Ovary (tissue), 9 donors: ENCODE results near the gene ZSWIM6. TPM values are rescaled to one million over a fixed set of nuclear protein-coding genes. Genes with fewer than 3 reads are reported as not detected.

Experiments used
- DNase-seq, 5 donors: peaks; one replicate each; pipeline ENCODE4 v3.0.0-alpha.2; 2019 to 2020
- H3K27ac ChIP-seq, 2 donors: fragments of 200-600 bp; one replicate each; pipeline versions ENCODE4 v1.5.1 to v1.8.0; 2019 to 2022
- H3K27me3 ChIP-seq: fragments of 200-600 bp; one replicate; pipeline ENCODE4 v1.8.0; 2022
- H3K36me3 ChIP-seq: fragments of 200-600 bp; sonication (generic); one replicate; pipeline ENCODE4 v1.5.1; 2019
- H3K4me1 ChIP-seq: one replicate; pipeline ENCODE4 v1.8.1; 2013; ENCODE audit warnings: mild to moderate bottlenecking, moderate library complexity; ENCODE audit not compliant: insufficient read depth
- H3K4me3 ChIP-seq: fragments of 200-600 bp; sonication (generic); one replicate; pipeline ENCODE4 v1.5.1; 2017
- H3K9me3 ChIP-seq, 2 donors: fragments of 200-600 bp in 1 of 2; sonication (generic) in 1 of 2; one replicate each; pipeline versions ENCODE4 v1.5.1 to v1.8.1; 2013 to 2019; ENCODE audit warnings: mild to moderate bottlenecking in 1 of 2, moderate library complexity in 1 of 2
- EP300 ChIP-seq: sonication (generic); formaldehyde crosslinking; IDR thresholded peaks from one replicate; pipeline ENCODE4 v1.6.1; 2017; ENCODE audit warnings: antibody characterized with exemption
- POLR2A ChIP-seq: fragments of 450-650 bp; IDR thresholded peaks from one replicate; pipeline ENCODE4 v1.6.1; 2017; ENCODE audit warnings: antibody characterized with exemption, mild to moderate bottlenecking, moderate library complexity
- WGBS, 3 donors: extraction: QIAGEN DNeasy Blood & Tissue Kit in 1 of 3; methylation state at CpG; one replicate each; pipeline versions ENCODE4 v1.1.5 to v1.1.7; 2013 to 2017; 5-methylcytosine and 5-hydroxymethylcytosine counted together
- intact Hi-C, 4 donors: fragments of 100-400 bp; cut with DNase I; formaldehyde crosslinking; loops; one replicate each; pipeline versions ENCODE4 v1.11.0 to v1.15.1; 2022 to 2023
- polyA plus RNA-seq, 2 donors: library from polyadenylated mRNA; stranded (reverse); fragments of 200-250 nt in 1 of 2; fragments of 350-450 nt in 1 of 2; fragmentation: Illumina TruSeq in 1 of 2; extraction: RNeasy Lipid Tissue Mini Kit (QIAGEN cat#74804) in 1 of 2; gene quantifications; one replicate each; pipeline ENCODE4 v1.2.3, GENCODE V29; 2013 to 2014
- total RNA-seq, 7 donors: library from RNA; depleted of rRNA in 2 of 7; stranded (reverse); fragments of >200 nt in 2 of 7; fragmentation: NEBNext Ultra II Directional in 3 of 7; extraction: Animal tissue kit (Norgen Biotek cat#: 25700) in 3 of 7; gene quantifications; one replicate each; pipeline versions ENCODE4 v1.1.0 to v1.2.4, GENCODE V29; 2016 to 2023
- TF ChIP-seq, protein P1 (sequence below), 3 donors: fragments of 450-650 bp in 2 of 3; fragments of 200-600 bp in 1 of 3; IDR thresholded peaks; one replicate each; pipeline versions ENCODE4 v1.5.1 to v1.8.0; 2016 to 2022; ENCODE audit warnings: antibody characterized with exemption in 3 of 3, mild to moderate bottlenecking in 1 of 3
- donor health status: DM: no; HTN: no; CAD: no; lungs with moderate emphysema.
- donor health status: DM: no; HTN: no; CAD: no.
- donor health status: Bipolar disorder and iron deficiency.
- donor health status: DM: yes; HTN: yes; CAD: no.
- donor health status: DM: no; HTN: no; CAD: no.
- donor health status: DM: yes; HTN: yes; CAD: no.

The ZSWIM6 gene
- total and polyA plus RNA-seq, 9 donors = 4.1 to 15.3 (median 10.6) TPM

DNA sequence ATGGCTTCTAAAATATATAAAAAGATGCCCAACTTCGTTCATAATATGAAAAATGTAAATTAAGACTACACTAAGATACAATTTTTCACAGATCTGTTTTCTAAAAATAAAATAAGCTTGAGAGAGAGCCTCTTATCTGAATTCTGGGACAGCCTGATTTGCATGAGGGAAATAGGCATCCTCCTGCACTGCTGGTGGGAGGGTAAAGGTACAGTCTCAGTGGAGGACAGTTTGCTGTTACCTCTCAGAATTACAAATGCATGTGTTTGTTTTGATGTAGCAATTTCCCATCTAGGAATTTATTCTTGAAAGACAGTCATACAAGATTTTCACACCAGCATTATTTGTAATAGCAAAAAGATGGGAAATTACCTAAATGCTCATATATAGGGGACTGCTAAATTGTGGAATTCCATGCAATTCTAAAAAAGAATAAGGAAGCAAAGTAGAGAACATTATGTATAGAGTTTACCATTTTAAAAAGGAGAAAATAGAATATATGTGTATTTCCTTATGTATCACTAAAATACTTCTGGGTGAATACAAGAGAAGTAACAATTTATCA, 75.7 kb downstream of the ZSWIM6 start:
- H3K4me1 ChIP-seq = peaks cover 8% of the 10 kb centered on the region
- H3K9me3 ChIP-seq = no peaks in the 10 kb centered on the region
- DNase-seq = no peak
- WGBS, 3 donors = 24 to 45% (median 28%) methylated on average over 1 of the region's 1 CpG
- no peaks in the 10 kb centered on the region for H3K36me3 ChIP-seq
- TF ChIP-seq POLR2A (no peak), EP300 (no peak)
- TF ChIP-seq, protein P1, sequence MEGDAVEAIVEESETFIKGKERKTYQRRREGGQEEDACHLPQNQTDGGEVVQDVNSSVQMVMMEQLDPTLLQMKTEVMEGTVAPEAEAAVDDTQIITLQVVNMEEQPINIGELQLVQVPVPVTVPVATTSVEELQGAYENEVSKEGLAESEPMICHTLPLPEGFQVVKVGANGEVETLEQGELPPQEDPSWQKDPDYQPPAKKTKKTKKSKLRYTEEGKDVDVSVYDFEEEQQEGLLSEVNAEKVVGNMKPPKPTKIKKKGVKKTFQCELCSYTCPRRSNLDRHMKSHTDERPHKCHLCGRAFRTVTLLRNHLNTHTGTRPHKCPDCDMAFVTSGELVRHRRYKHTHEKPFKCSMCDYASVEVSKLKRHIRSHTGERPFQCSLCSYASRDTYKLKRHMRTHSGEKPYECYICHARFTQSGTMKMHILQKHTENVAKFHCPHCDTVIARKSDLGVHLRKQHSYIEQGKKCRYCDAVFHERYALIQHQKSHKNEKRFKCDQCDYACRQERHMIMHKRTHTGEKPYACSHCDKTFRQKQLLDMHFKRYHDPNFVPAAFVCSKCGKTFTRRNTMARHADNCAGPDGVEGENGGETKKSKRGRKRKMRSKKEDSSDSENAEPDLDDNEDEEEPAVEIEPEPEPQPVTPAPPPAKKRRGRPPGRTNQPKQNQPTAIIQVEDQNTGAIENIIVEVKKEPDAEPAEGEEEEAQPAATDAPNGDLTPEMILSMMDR (IDR thresholded peaks at IDR 0.05) = no peak
- no peak overlapping the region for H3K4me3 ChIP-seq
- intact Hi-C loops = loop anchor here in 2 of 4 donors (5.0 to 10.0 kb wide), 2 partner anchors 73 to 75 kb away; partner anchors contain the start of gene ZSWIM6 (in 2 of the 2)
- H3K27me3 ChIP-seq = no peaks in the 10 kb centered on the region
- H3K27ac ChIP-seq = peak overlapping the region in 1 of 2 donors; percentile 31

DNA sequence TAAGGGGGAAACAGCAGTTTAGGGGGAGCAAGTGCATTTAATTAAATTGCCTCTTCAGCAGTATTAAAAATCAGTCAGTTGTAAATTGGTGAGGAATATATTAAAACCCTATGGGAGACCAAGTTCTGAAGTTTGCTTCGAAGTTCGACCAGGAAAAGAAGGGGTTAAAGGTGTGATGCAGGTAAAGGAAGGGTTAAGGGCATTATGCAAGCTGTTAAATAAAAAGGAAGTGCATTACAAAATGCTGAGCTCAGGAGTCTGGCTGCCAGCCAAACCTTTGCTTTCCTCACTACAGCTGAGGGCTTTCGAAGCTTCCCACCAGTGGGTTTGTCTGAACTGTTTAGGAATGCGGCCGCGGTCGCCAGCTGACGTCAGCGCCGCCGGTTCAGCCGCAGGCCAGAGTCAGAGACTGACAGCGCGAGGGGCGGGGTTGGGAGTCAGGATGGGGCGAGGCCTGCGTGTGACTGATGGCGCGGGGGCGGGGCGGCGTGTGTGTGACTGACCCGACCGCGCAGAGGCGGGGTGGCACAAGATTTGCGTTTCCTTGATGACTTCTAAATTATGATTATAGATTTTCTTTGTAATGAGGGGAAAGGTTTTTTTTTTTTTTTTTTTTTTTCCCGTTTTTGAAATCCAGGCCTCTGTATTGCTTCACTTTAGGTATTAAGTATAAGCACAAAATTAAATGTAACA, 76.6 kb downstream of the ZSWIM6 start:
- Histone ChIP-seq H3K36me3 (no peaks in the 10 kb centered on the region), H3K4me1 (peaks cover 8% of the 10 kb centered on the region), H3K4me3 (peak overlapping the region; percentile 23), H3K27ac (peak overlapping the region in 1 of 2 donors; percentile 42), H3K27me3 (no peaks in the 10 kb centered on the region), H3K9me3 (no peaks in the 10 kb centered on the region)
- intact Hi-C loops = loop anchor here in 2 of 4 donors (5.0 to 10.0 kb wide), 2 partner anchors 74 to 76 kb away; partner anchors contain the start of gene ZSWIM6 (in 2 of the 2)
- TF ChIP-seq EP300 = peak; percentile 90
- TF ChIP-seq, protein P1 (IDR thresholded peaks at IDR 0.05) = no peak
- peak; percentile 99 for DNase-seq
- 0 to 1% (median 1%) methylated on average over 28 of the region's 28 CpGs for WGBS, 3 donors

DNA sequence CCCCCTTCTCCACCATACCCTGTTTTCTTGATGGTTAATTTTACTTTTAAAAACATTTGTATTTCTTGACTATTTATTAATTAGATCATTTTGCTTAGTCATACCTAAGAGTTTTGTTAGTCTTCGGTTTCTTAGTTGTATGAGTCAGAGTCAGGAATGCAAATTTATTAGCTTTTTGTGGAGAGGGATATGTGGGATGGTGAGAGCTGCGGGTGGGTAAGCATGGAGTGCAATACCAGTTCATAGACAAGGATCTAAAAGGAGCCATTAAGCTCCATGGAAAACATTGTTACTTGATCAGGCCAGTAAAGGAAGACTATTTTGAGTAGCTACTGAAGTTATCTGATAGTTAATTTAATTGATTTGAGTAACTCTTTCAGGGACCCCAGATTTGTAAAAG, 77.5 kb downstream of the ZSWIM6 start:
- no peak overlapping the region for H3K4me3 ChIP-seq
- TF ChIP-seq POLR2A = no peak
- no peak for TF ChIP-seq EP300
- TF ChIP-seq, protein P1 (IDR thresholded peaks at IDR 0.05) = no peak
- no peaks in the 10 kb centered on the region for H3K36me3 ChIP-seq
- 1 to 11% (median 9%) methylated on average over 2 of the region's 2 CpGs for WGBS, 3 donors
- intact Hi-C loops = loop anchor here in 2 of 4 donors (5.0 to 10.0 kb wide), 2 partner anchors 75 to 77 kb away; partner anchors contain the start of gene ZSWIM6 (in 2 of the 2)
- H3K27ac ChIP-seq = peak overlapping the region in 1 of 2 donors; percentile 42
- no peaks in the 10 kb centered on the region for H3K27me3 ChIP-seq
- no peak for DNase-seq
- H3K4me1 ChIP-seq = peaks cover 8% of the 10 kb centered on the region
- no peaks in the 10 kb centered on the region for H3K9me3 ChIP-seq

DNA sequence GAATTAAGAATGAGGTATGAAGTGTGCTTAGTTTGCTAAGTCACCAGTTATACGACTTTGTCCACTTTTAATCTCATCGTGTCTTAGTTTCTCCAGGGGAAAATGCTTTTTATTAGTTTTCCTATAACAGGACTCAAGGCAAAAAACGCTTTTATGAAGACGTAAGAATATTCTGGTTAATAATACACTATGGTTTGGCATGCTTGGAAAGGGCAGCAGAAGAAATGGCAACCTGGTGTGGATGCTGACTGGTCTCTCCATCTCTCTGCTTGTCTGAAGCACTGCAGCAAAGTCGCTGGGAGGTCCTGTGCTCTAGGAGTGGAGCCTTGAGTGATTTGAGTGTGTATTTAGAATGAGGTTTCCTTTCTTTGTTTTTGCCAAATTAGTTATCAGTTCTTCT, 78.8 kb downstream of the ZSWIM6 start:
- TF ChIP-seq, protein P1 (IDR thresholded peaks at IDR 0.05) = no peak
- TF ChIP-seq POLR2A = no peak
- no peak for TF ChIP-seq EP300
- H3K4me1 ChIP-seq = peaks cover 8% of the 10 kb centered on the region
- H3K27me3 ChIP-seq = no peaks in the 10 kb centered on the region
- no peak for DNase-seq
- H3K27ac ChIP-seq = no peak overlapping the region
- 47 to 72% (median 60%) methylated on average over 5 of the region's 5 CpGs for WGBS, 3 donors
- H3K4me3 ChIP-seq = no peak overlapping the region
- H3K9me3 ChIP-seq = no peaks in the 10 kb centered on the region
- no peaks in the 10 kb centered on the region for H3K36me3 ChIP-seq
- intact Hi-C loops = no loop called here
